HEK293 (cell line): ENCODE measurements around the gene STAB1.

Experiments
- CTCF ChIA-PET: fragments of 350-600 bp; formaldehyde crosslinking; extraction: SDS; loops from one replicate; lab custom pipeline; 2021; ENCODE audit warnings: antibody characterized with exemption; lab: Yijun Ruan, JAX
- POLR2A ChIA-PET: fragments of 300-600 bp; formaldehyde crosslinking; extraction: SDS; loops from one replicate; lab custom pipeline; 2020; ENCODE audit warnings: antibody characterized with exemption, inconsistent platforms; lab: Yijun Ruan, JAX
- H3K27ac ChIP-seq: fragments of 200-500 bp; sonication (Bioruptor generic); 2 replicates; pipeline ENCODE4 v1.5.1; 2014; ENCODE audit warnings: low read depth, low read length, control low read depth, inconsistent platforms; ENCODE audit errors: extremely low read depth
- H3K36me3 ChIP-seq, 2 experiments: fragments of 200-500 bp in 1 of 2; sonication (Bioruptor generic) in 1 of 2; 1 replicate in 1 of 2; 2 replicates in 1 of 2; pipeline ENCODE4 v1.5.1; 2014 to 2017; ENCODE audit warnings: inconsistent platforms in 2 of 2, low read length in 2 of 2; ENCODE audit not compliant: control insufficient read depth in 2 of 2, insufficient read depth in 1 of 2
- H3K4me1 ChIP-seq: fragments of 200-500 bp; sonication (Bioruptor generic); 2 replicates; pipeline ENCODE4 v1.5.1; 2014; ENCODE audit warnings: mild to moderate bottlenecking, low read length, inconsistent platforms; ENCODE audit not compliant: control insufficient read depth, insufficient read depth
- H3K4me3 ChIP-seq: 2 replicates; pipeline ENCODE4 v1.5.1; 2011; ENCODE audit warnings: low read depth, mild to moderate bottlenecking, control low read depth, low read length, moderate library complexity
- H3K9me3 ChIP-seq: fragments of 200-500 bp; sonication (Bioruptor generic); 2 replicates; pipeline ENCODE4 v1.5.1; 2014; ENCODE audit warnings: low read depth, low read length, inconsistent platforms; ENCODE audit not compliant: control insufficient read depth, insufficient read depth
- MEIS1 ChIP-seq: sonication (generic); formaldehyde crosslinking; IDR thresholded peaks from 2 replicates; pipeline ENCODE4 v1.8.1; 2022; ENCODE audit warnings: missing genetic modification reagents, mild to moderate bottlenecking, borderline replicate concordance
- MYNN ChIP-seq: fragments of 450-650 bp; formaldehyde crosslinking; IDR thresholded peaks from 2 replicates; pipeline ENCODE4 v1.5.1; 2016; ENCODE audit warnings: missing biosample characterization, missing genetic modification characterization, borderline replicate concordance
- MZF1 ChIP-seq: fragments of 450-650 bp; formaldehyde crosslinking; IDR thresholded peaks from 2 replicates; pipeline ENCODE4 v1.5.1; 2017; ENCODE audit warnings: missing biosample characterization, missing genetic modification characterization, borderline replicate concordance
- OSR2 ChIP-seq: fragments of 450-650 bp; formaldehyde crosslinking; IDR thresholded peaks from 2 replicates; pipeline ENCODE4 v1.5.1; 2016; ENCODE audit warnings: missing biosample characterization, missing genetic modification characterization
- SP3 ChIP-seq: fragments of 450-650 bp; formaldehyde crosslinking; IDR thresholded peaks from 2 replicates; pipeline ENCODE4 v1.5.1; 2016; ENCODE audit warnings: missing biosample characterization, missing genetic modification characterization
- ZBTB1 ChIP-seq: fragments of 450-650 bp; formaldehyde crosslinking; IDR thresholded peaks from 2 replicates; pipeline ENCODE4 v1.5.1; 2016; ENCODE audit warnings: missing biosample characterization, missing genetic modification characterization
- ZNF132 ChIP-seq: fragments of 450-650 bp; formaldehyde crosslinking; IDR thresholded peaks from 2 replicates; pipeline ENCODE4 v1.5.1; 2017; ENCODE audit warnings: missing biosample characterization, missing genetic modification characterization, borderline replicate concordance
- ZNF19 ChIP-seq: fragments of 450-650 bp; formaldehyde crosslinking; IDR thresholded peaks from 2 replicates; pipeline ENCODE4; 2016; ENCODE audit warnings: missing biosample characterization, missing genetic modification characterization, low read depth
- ZNF2 ChIP-seq: fragments of 450-650 bp; formaldehyde crosslinking; IDR thresholded peaks from 2 replicates; pipeline ENCODE4 v1.5.1; 2016; ENCODE audit warnings: missing biosample characterization, missing genetic modification characterization
- ZNF274 ChIP-seq, 2 experiments: fragments of 200-500 bp in 1 of 2; fragments of 450-650 bp in 1 of 2; sonication (Bioruptor generic) in 1 of 2; formaldehyde crosslinking in 1 of 2; IDR thresholded peaks; 2 replicates each; pipeline versions ENCODE4 v1.5.1 to v1.6.1; 2014 to 2016; ENCODE audit warnings: borderline replicate concordance in 1 of 2, inconsistent platforms in 1 of 2, low read length in 1 of 2, missing biosample characterization in 1 of 2, missing genetic modification characterization in 1 of 2
- ZNF311 ChIP-seq: fragments of 450-650 bp; formaldehyde crosslinking; IDR thresholded peaks from 2 replicates; pipeline ENCODE4 v1.5.1; 2017; ENCODE audit warnings: missing biosample characterization, missing genetic modification characterization, borderline replicate concordance
- ZNF366 ChIP-seq: fragments of 450-650 bp; formaldehyde crosslinking; conservative IDR thresholded peaks from 2 replicates; pipeline ENCODE4 v1.5.1; 2016; ENCODE audit warnings: missing biosample characterization, missing genetic modification characterization
- ZNF394 ChIP-seq: fragments of 450-650 bp; formaldehyde crosslinking; IDR thresholded peaks from 2 replicates; pipeline ENCODE4 v1.5.1; 2016; ENCODE audit warnings: missing biosample characterization, missing genetic modification characterization, mild to moderate bottlenecking, moderate library complexity, borderline replicate concordance
- ZNF433 ChIP-seq: fragments of 450-650 bp; formaldehyde crosslinking; IDR thresholded peaks from 2 replicates; pipeline ENCODE4 v1.5.1; 2016; ENCODE audit warnings: missing biosample characterization, missing genetic modification characterization, low read depth
- ZNF48 ChIP-seq: fragments of 450-650 bp; formaldehyde crosslinking; IDR thresholded peaks from 2 replicates; pipeline ENCODE4 v1.5.1; 2016; ENCODE audit warnings: missing biosample characterization, missing genetic modification characterization
- ZNF548 ChIP-seq: fragments of 450-650 bp; formaldehyde crosslinking; IDR thresholded peaks from 2 replicates; pipeline ENCODE4 v1.5.1; 2016; ENCODE audit warnings: missing biosample characterization, missing genetic modification characterization
- ZNF600 ChIP-seq: fragments of 450-650 bp; formaldehyde crosslinking; IDR thresholded peaks from 2 replicates; pipeline ENCODE4 v1.5.1; 2016; ENCODE audit warnings: missing biosample characterization, missing genetic modification characterization
- ZNF624 ChIP-seq: fragments of 450-650 bp; formaldehyde crosslinking; IDR thresholded peaks from 2 replicates; pipeline ENCODE4 v1.5.1; 2017; ENCODE audit warnings: missing biosample characterization, missing genetic modification characterization
- ZNF664 ChIP-seq: fragments of 450-650 bp; formaldehyde crosslinking; IDR thresholded peaks from 2 replicates; pipeline ENCODE4 v1.5.1; 2016; ENCODE audit warnings: missing biosample characterization, missing genetic modification characterization
- ZNF768 ChIP-seq: fragments of 450-650 bp; formaldehyde crosslinking; IDR thresholded peaks from 2 replicates; pipeline ENCODE4 v1.5.1; 2018; ENCODE audit warnings: missing biosample characterization, mild to moderate bottlenecking, missing genetic modification characterization
- ZNF785 ChIP-seq: fragments of 450-650 bp; formaldehyde crosslinking; IDR thresholded peaks from 2 replicates; pipeline ENCODE4 v1.5.1; 2016; ENCODE audit warnings: missing biosample characterization, missing genetic modification characterization
- ZSCAN23 ChIP-seq: fragments of 450-650 bp; formaldehyde crosslinking; IDR thresholded peaks from 2 replicates; pipeline ENCODE4 v1.5.1; 2016; ENCODE audit warnings: missing biosample characterization, missing genetic modification characterization
- TF ChIP-seq, protein P1 (sequence below): sonication (generic); formaldehyde crosslinking; IDR thresholded peaks from 2 replicates; pipeline ENCODE4 v1.8.1; 2022; ENCODE audit warnings: mild to moderate bottlenecking, moderate library complexity, missing genetic modification reagents
- TF ChIP-seq, protein P2 (sequence below): fragments of 450-650 bp; formaldehyde crosslinking; IDR thresholded peaks from 2 replicates; pipeline ENCODE4 v1.5.0; 2017; ENCODE audit warnings: missing biosample characterization, missing genetic modification characterization, borderline replicate concordance
- TF ChIP-seq, protein P3 (sequence below): fragments of 450-650 bp; formaldehyde crosslinking; IDR thresholded peaks from 2 replicates; pipeline ENCODE4 v1.5.1; 2016; ENCODE audit warnings: missing biosample characterization, missing genetic modification characterization, low read depth

The STAB1 gene

DNA sequence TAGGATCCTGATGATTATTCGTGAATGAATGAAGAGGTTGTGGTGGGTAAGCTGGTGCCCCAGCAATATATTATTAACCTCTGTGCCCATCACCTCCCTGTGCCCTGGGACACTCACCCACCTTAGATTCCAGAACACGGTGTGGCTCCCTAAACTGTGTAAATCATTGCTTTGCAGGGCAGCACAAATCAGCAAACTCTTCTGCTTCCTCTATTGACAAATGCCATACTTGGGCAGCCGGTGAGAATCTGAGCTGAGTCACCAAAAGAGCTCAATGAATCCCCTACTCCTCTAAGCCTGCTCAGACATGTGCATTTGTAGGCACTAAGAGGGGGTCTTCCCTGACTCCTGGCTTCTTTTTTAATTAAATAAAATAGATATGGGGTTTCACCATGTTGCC lies 57.0 kb downstream of the STAB1 start:
- ChIA-PET POLR2A (interaction anchor here (0.8 kb wide), 1 partner anchor 16 kb away, joined by 4 read pairs; the partner anchor contains the start of gene UQCC5), CTCF (interaction anchor here (0.8 kb wide), 1 partner anchor 140 kb away, joined by 7 read pairs; no protein-coding TSS in a partner anchor)
- peaks cover 6 to 79% of the 10 kb centered on the region in 2 experiments; a peak in 2 of 3 replicates for H3K36me3 ChIP-seq

GRCh38 chr3:52554026-52554755 lies 59.1 kb downstream of the STAB1 start:
- POLR2A ChIA-PET = interaction anchor here (0.7 kb wide), 1 partner anchor 48 kb away, joined by 5 read pairs; no protein-coding TSS in a partner anchor
- H3K4me3 ChIP-seq = no peak overlapping the region
- H3K36me3 ChIP-seq = peaks cover 0 to 84% of the 10 kb centered on the region in 2 experiments; a peak in 2 of 3 replicates
- H3K4me1 ChIP-seq = no peaks in the 10 kb centered on the region
- H3K27ac ChIP-seq = no peak overlapping the region
- H3K9me3 ChIP-seq = no peaks in the 10 kb centered on the region
- TF ChIP-seq, protein P1, sequence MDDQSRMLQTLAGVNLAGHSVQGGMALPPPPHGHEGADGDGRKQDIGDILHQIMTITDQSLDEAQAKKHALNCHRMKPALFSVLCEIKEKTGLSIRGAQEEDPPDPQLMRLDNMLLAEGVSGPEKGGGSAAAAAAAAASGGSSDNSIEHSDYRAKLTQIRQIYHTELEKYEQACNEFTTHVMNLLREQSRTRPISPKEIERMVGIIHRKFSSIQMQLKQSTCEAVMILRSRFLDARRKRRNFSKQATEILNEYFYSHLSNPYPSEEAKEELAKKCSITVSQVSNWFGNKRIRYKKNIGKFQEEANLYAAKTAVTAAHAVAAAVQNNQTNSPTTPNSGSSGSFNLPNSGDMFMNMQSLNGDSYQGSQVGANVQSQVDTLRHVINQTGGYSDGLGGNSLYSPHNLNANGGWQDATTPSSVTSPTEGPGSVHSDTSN (CRISPR knock-in tag) = no peak
- TF ChIP-seq ZNF2 (tag by site-specific recombination) (no peak), ZNF433 (tag by site-specific recombination) (no peak), OSR2 (tag by site-specific recombination) (no peak), ZNF48 (tag by site-specific recombination) (no peak), SP3 (tag by site-specific recombination) (no peak), ZNF366 (tag by site-specific recombination) (no peak), ZNF311 (no peak), ZNF768 (tag by site-specific recombination) (no peak), ZNF548 (tag by site-specific recombination) (no peak), ZNF132 (tag by site-specific recombination) (no peak), ZSCAN23 (tag by site-specific recombination) (no peak), ZNF624 (tag by site-specific recombination) (no peak), MEIS1 (CRISPR knock-in tag) (no peak)
- TF ChIP-seq, all 188 proteins: peak for 0
- CTCF ChIA-PET = no interaction called here

More for the DNA sequence above, 57.0 kb downstream of the STAB1 start:
- TF ChIP-seq ZNF274 (IDR thresholded peaks at IDR 0.05; ENCODE audit: low read length) (no peak), ZNF274 (tag by site-specific recombination; IDR thresholded peaks at IDR 0.05; ENCODE audit: borderline replicate concordance) (no peak), MZF1 (tag by site-specific recombination) (no peak), MEIS1 (CRISPR knock-in tag) (no peak), ZNF600 (tag by site-specific recombination) (0 out of 2 replicates have a peak, but pooled peaks have one; percentile 52)
- H3K4me1 ChIP-seq = no peaks in the 10 kb centered on the region
- H3K9me3 ChIP-seq = no peaks in the 10 kb centered on the region
- H3K4me3 ChIP-seq = no peak overlapping the region
- H3K27ac ChIP-seq = no peak overlapping the region

DNA sequence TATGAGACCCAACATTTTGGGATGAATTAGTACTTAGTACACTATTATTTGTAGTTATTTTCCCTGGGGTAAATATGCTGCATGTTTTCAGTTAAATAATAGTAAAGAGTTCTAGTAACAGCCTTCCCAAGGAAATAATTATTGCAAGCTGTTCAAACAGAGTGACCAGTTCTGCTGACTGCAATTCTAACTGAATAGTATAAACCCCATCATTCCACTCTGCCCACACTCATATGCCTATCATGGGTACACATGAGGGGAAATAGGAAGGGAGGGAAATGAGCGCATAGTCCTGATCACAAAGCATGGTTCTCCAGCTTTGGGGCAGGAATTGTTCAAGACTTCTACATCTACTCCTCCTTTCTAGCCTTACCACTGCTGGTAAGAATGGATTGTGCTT lies 59.9 kb downstream of the STAB1 start:
- no peak overlapping the region for H3K27ac ChIP-seq
- H3K36me3 ChIP-seq = peaks cover 0 to 84% of the 10 kb centered on the region in 2 experiments; a peak in 2 of 3 replicates
- CTCF ChIA-PET = no interaction called here
- H3K4me3 ChIP-seq = no peak overlapping the region
- no peaks in the 10 kb centered on the region for H3K4me1 ChIP-seq
- POLR2A ChIA-PET = no interaction called here
- H3K9me3 ChIP-seq = no peaks in the 10 kb centered on the region
- TF ChIP-seq, protein P2, sequence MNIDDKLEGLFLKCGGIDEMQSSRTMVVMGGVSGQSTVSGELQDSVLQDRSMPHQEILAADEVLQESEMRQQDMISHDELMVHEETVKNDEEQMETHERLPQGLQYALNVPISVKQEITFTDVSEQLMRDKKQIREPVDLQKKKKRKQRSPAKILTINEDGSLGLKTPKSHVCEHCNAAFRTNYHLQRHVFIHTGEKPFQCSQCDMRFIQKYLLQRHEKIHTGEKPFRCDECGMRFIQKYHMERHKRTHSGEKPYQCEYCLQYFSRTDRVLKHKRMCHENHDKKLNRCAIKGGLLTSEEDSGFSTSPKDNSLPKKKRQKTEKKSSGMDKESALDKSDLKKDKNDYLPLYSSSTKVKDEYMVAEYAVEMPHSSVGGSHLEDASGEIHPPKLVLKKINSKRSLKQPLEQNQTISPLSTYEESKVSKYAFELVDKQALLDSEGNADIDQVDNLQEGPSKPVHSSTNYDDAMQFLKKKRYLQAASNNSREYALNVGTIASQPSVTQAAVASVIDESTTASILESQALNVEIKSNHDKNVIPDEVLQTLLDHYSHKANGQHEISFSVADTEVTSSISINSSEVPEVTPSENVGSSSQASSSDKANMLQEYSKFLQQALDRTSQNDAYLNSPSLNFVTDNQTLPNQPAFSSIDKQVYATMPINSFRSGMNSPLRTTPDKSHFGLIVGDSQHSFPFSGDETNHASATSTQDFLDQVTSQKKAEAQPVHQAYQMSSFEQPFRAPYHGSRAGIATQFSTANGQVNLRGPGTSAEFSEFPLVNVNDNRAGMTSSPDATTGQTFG (tag by site-specific recombination) = no peak
- TF ChIP-seq ZNF785 (tag by site-specific recombination) (no peak), ZNF19 (tag by site-specific recombination) (no peak), MYNN (tag by site-specific recombination) (no peak), ZBTB1 (no peak), ZNF664 (no peak), ZNF394 (tag by site-specific recombination) (no peak)
- TF ChIP-seq, protein P3, sequence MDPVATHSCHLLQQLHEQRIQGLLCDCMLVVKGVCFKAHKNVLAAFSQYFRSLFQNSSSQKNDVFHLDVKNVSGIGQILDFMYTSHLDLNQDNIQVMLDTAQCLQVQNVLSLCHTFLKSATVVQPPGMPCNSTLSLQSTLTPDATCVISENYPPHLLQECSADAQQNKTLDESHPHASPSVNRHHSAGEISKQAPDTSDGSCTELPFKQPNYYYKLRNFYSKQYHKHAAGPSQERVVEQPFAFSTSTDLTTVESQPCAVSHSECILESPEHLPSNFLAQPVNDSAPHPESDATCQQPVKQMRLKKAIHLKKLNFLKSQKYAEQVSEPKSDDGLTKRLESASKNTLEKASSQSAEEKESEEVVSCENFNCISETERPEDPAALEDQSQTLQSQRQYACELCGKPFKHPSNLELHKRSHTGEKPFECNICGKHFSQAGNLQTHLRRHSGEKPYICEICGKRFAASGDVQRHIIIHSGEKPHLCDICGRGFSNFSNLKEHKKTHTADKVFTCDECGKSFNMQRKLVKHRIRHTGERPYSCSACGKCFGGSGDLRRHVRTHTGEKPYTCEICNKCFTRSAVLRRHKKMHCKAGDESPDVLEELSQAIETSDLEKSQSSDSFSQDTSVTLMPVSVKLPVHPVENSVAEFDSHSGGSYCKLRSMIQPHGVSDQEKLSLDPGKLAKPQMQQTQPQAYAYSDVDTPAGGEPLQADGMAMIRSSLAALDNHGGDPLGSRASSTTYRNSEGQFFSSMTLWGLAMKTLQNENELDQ (tag by site-specific recombination) = no peak
